ENCODE measurements around the gene DAB2IP. TPM values are rescaled to one million over a fixed set of nuclear protein-coding genes. Genes with fewer than 3 reads are reported as not detected.

Gene DAB2IP
- total RNA-seq, 1 experiment from 2014 or later, result 46.7 TPM

- Histone ChIP-seq H3K9me2 (ENCODE audit: insufficient read depth) (no peaks in the 10 kb centered on the region), H3K4me2 (no peak overlapping the region), H3K9me3 (ENCODE audit: insufficient read depth, low read depth) (no peaks in the 10 kb centered on the region), H3K79me2 (ENCODE audit: low read depth) (no peaks in the 10 kb centered on the region), H3K27ac (no peak overlapping the region), H3K4me3 (no peak overlapping the region), H4K20me1 (ENCODE audit: insufficient read depth) (no peaks in the 10 kb centered on the region; the same call in 1 of the 2 replicates), H3K27me3 (ENCODE audit: insufficient read depth, low read depth) (no peaks in the 10 kb centered on the region), H3F3A (ENCODE audit: insufficient read depth, low read depth) (no peaks in the 10 kb centered on the region), H3K4me1 (replicated peaks; ENCODE audit: insufficient read depth) (no peaks in the 10 kb centered on the region), H3K36me3 (ENCODE audit: low read depth) (no peaks in the 10 kb centered on the region), H2AFZ (no peak overlapping the region)
- intact Hi-C loops (cut with micrococcal nuclease; ENCODE audit: unreplicated experiment), result no loop called here
- no TSS peak for BruUV-seq (replicated peaks)
- POLR2A ChIA-PET (ENCODE audit: unreplicated experiment), result interaction anchor here (0.6 kb wide), 1 partner anchor 158 kb away, joined by 6 read pairs; no protein-coding TSS in a partner anchor
- CTCF ChIA-PET, result no interaction called here
- TF ChIP-seq CTCF (conservative IDR thresholded peaks at IDR 0.05) (no peak), EZH2 (IDR thresholded peaks at IDR 0.05; ENCODE audit: low read depth) (no peak)
- no peak for DNase-seq
Measured at GRCh38 chr9:121706149-121706750, 54.8 kb downstream of the DAB2IP start.

- Histone ChIP-seq H3K4me1 (replicated peaks; ENCODE audit: insufficient read depth) (no peaks in the 10 kb centered on the region), H3K4me3 (no peak overlapping the region), H3K27me3 (ENCODE audit: insufficient read depth, low read depth) (no peaks in the 10 kb centered on the region), H2AFZ (no peak overlapping the region), H4K20me1 (ENCODE audit: insufficient read depth) (no peaks in the 10 kb centered on the region; the same call in 1 of the 2 replicates), H3K36me3 (ENCODE audit: low read depth) (no peaks in the 10 kb centered on the region), H3F3A (ENCODE audit: insufficient read depth, low read depth) (no peaks in the 10 kb centered on the region), H3K4me2 (no peak overlapping the region), H3K9me2 (ENCODE audit: insufficient read depth) (no peaks in the 10 kb centered on the region), H3K27ac (no peak overlapping the region), H3K79me2 (ENCODE audit: low read depth) (no peaks in the 10 kb centered on the region), H3K9me3 (ENCODE audit: insufficient read depth, low read depth) (no peaks in the 10 kb centered on the region)
- no peak for DNase-seq
- no TSS peak for BruUV-seq (replicated peaks)
- TF ChIP-seq EZH2 (IDR thresholded peaks at IDR 0.05; ENCODE audit: low read depth) (no peak), CTCF (conservative IDR thresholded peaks at IDR 0.05) (no peak)
- intact Hi-C loops (cut with micrococcal nuclease; ENCODE audit: unreplicated experiment), result no loop called here
- CTCF ChIA-PET, result no interaction called here
- POLR2A ChIA-PET (ENCODE audit: unreplicated experiment), result no interaction called here
Measured at GRCh38 chr9:121707477-121708424, 56.3 kb downstream of the DAB2IP start.

- H3K4me3 ChIP-seq, result no peak overlapping the region
- no peaks in the 10 kb centered on the region for H3K27me3 ChIP-seq (ENCODE audit: insufficient read depth, low read depth)
- no peaks in the 10 kb centered on the region for H3F3A ChIP-seq (ENCODE audit: insufficient read depth, low read depth)
- H3K4me2 ChIP-seq, result no peak overlapping the region
- BruUV-seq (replicated peaks), result no TSS peak
- intact Hi-C loops (cut with micrococcal nuclease; ENCODE audit: unreplicated experiment), result no loop called here
- no peaks in the 10 kb centered on the region for H3K9me2 ChIP-seq (ENCODE audit: insufficient read depth)
- ChIA-PET POLR2A (ENCODE audit: unreplicated experiment) (interaction anchor here (0.7 kb wide), 1 partner anchor 110 kb away, joined by 3 read pairs; no protein-coding TSS in a partner anchor), CTCF (no interaction called here)
- no peak overlapping the region for H2AFZ ChIP-seq
- no peaks in the 10 kb centered on the region for H4K20me1 ChIP-seq (ENCODE audit: insufficient read depth)
- no peaks in the 10 kb centered on the region for H3K79me2 ChIP-seq (ENCODE audit: low read depth)
- no peaks in the 10 kb centered on the region for H3K36me3 ChIP-seq (ENCODE audit: low read depth)
- no peak for TF ChIP-seq EZH2 (IDR thresholded peaks at IDR 0.05; ENCODE audit: low read depth)
- TF ChIP-seq CTCF (conservative IDR thresholded peaks at IDR 0.05), result no peak
- H3K27ac ChIP-seq, result no peak overlapping the region
- no peak for DNase-seq
- H3K9me3 ChIP-seq (ENCODE audit: insufficient read depth, low read depth), result no peaks in the 10 kb centered on the region
- peaks cover 2% of the 10 kb centered on the region; the same call in 1 of the 2 replicates for H3K4me1 ChIP-seq (replicated peaks; ENCODE audit: insufficient read depth)
Measured at GRCh38 chr9:121708768-121709488, 57.5 kb downstream of the DAB2IP start.

All from PC-9 (cell line).